Testis (tissue), 3 donors: ENCODE measurements around the gene RFX5. TPM values are rescaled to one million over a fixed set of nuclear protein-coding genes. Genes with fewer than 3 reads are reported as not detected.
"Not testable (repeated sequence)": the region's sequence is repeated elsewhere in the genome, so short reads cannot be mapped to it uniquely, and the experiment has no call there.

Source experiments
- DNase-seq: peaks from one replicate; pipeline ENCODE4 v3.0.0-alpha.2; 2019
- H3K27ac ChIP-seq, 2 donors: fragments of 200-600 bp; sonication (generic); one replicate each; pipeline ENCODE4 v1.5.1; 2019
- H3K27me3 ChIP-seq: fragments of 200-600 bp; sonication (generic); one replicate; pipeline ENCODE4 v1.5.1; 2019
- H3K36me3 ChIP-seq: fragments of 200-600 bp; sonication (generic); one replicate; pipeline ENCODE4 v1.5.1; 2017; ENCODE audit warnings: low read depth; ENCODE audit errors: missing control alignments
- H3K4me1 ChIP-seq: fragments of 200-600 bp; sonication (generic); one replicate; pipeline ENCODE4 v1.5.1; 2019
- H3K4me3 ChIP-seq, 2 donors: fragments of 200-600 bp; sonication (generic); one replicate each; pipeline ENCODE4 v1.5.1; 2017 to 2019
- H3K9me3 ChIP-seq: fragments of 200-600 bp; sonication (generic); one replicate; pipeline ENCODE4 v1.5.1; 2017
- POLR2A ChIP-seq: fragments of 450-650 bp; IDR thresholded peaks from one replicate; pipeline ENCODE4 v1.6.1; 2017; ENCODE audit warnings: antibody characterized with exemption, mild to moderate bottlenecking, moderate library complexity
- whole genome bisulfite sequencing, 2 donors: methylation state at CpG; one replicate each; pipeline ENCODE4 v1.1.5; 2018; 5-methylcytosine and 5-hydroxymethylcytosine counted together
- intact Hi-C: fragments of 100-400 bp; cut with DNase I; formaldehyde crosslinking; loops from one replicate; pipeline ENCODE4 v1.15.1; 2023; ENCODE audit warnings: low total_unique reads
- polyA plus RNA-seq: library from polyadenylated mRNA; stranded (reverse); fragments of 350-450 nt; fragmentation: Illumina TruSeq; extraction: RNeasy Lipid Tissue Mini Kit (QIAGEN cat#74804); gene quantifications from one replicate; pipeline ENCODE4 v1.2.3, GENCODE V29; 2014; ENCODE audit warnings: low read depth, low replicate concordance; ENCODE audit not compliant: insufficient read depth
- total RNA-seq, 2 donors: library from RNA; depleted of rRNA; stranded (reverse); fragments of >200 nt; gene quantifications; one replicate each; pipeline ENCODE4 v1.2.3, GENCODE V29; 2016
- TF ChIP-seq, protein P1 (sequence below), 3 experiments: fragments of 450-650 bp in 2 of 3; fragments of 200-600 bp in 1 of 3; sonication (generic) in 1 of 3; IDR thresholded peaks; one replicate each; pipeline ENCODE4 v1.5.1; 2016 to 2019; ENCODE audit warnings: antibody characterized with exemption in 3 of 3, mild to moderate bottlenecking in 2 of 3, moderate library complexity in 1 of 3

Gene RFX5
- total and polyA plus RNA-seq, 3 donors from 2014 or later = 18.8 to 43.6 (median 19.8) TPM

DNA sequence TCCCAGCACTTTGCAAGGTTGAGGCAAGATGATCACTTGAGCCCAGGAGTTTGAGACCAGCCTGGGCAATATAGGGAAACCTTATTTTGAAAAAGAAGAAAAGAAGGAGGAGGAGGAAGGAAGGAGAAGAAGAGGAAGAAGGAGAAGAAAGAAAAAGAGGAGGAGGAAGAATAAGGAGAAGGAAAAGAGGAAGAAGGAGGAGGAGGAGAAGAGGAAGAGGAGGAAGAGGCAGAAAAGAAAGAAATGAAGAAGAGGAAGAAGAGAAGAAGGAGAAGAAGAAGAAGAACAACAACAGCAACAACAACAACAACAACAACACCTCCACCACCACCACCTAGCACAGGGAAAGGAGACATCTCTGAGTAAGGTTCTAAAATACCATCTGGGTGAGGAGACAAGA is 14.8 kb upstream of the RFX5 start:
- no peaks in the 10 kb centered on the region for H3K36me3 ChIP-seq
- no peak for TF ChIP-seq POLR2A
- TF ChIP-seq, protein P1, sequence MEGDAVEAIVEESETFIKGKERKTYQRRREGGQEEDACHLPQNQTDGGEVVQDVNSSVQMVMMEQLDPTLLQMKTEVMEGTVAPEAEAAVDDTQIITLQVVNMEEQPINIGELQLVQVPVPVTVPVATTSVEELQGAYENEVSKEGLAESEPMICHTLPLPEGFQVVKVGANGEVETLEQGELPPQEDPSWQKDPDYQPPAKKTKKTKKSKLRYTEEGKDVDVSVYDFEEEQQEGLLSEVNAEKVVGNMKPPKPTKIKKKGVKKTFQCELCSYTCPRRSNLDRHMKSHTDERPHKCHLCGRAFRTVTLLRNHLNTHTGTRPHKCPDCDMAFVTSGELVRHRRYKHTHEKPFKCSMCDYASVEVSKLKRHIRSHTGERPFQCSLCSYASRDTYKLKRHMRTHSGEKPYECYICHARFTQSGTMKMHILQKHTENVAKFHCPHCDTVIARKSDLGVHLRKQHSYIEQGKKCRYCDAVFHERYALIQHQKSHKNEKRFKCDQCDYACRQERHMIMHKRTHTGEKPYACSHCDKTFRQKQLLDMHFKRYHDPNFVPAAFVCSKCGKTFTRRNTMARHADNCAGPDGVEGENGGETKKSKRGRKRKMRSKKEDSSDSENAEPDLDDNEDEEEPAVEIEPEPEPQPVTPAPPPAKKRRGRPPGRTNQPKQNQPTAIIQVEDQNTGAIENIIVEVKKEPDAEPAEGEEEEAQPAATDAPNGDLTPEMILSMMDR (IDR thresholded peaks at IDR 0.05) = no peak
- no peak overlapping the region for H3K4me3 ChIP-seq
- no peak overlapping the region for H3K27ac ChIP-seq
- no peak for DNase-seq
- no peaks in the 10 kb centered on the region for H3K9me3 ChIP-seq
- H3K27me3 ChIP-seq = no peaks in the 10 kb centered on the region
- H3K4me1 ChIP-seq = no peaks in the 10 kb centered on the region
- intact Hi-C loops = no loop called here

DNA sequence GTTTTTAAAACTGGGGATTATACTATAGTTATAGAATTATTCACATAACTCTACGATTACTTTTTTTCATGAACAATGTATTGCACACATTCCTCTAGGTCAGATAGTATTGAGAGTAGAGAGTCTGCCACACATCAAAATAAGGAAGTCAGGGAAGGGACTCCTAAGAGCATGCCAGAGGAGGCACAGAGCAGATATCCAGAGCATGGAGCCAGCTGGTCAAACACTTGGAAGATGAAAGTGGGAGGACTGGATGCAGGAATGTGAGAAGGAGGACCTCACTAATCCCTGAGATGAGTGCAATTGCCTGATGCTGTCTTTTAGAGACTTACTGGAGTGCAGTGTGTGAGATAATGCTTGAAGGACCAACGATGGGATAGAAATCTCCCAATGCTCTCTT is 9.6 kb upstream of the RFX5 start:
- Histone ChIP-seq H3K27ac (no peak overlapping the region), H3K36me3 (no peaks in the 10 kb centered on the region), H3K27me3 (no peaks in the 10 kb centered on the region), H3K4me3 (no peak overlapping the region), H3K4me1 (no peaks in the 10 kb centered on the region), H3K9me3 (no peaks in the 10 kb centered on the region)
- intact Hi-C loops = no loop called here
- no peak for DNase-seq
- TF ChIP-seq, protein P1 (IDR thresholded peaks at IDR 0.05) = no peak
- no peak for TF ChIP-seq POLR2A
- 55 to 64% methylated on average over 2 of the region's 2 CpGs for whole genome bisulfite sequencing, 2 donors

DNA sequence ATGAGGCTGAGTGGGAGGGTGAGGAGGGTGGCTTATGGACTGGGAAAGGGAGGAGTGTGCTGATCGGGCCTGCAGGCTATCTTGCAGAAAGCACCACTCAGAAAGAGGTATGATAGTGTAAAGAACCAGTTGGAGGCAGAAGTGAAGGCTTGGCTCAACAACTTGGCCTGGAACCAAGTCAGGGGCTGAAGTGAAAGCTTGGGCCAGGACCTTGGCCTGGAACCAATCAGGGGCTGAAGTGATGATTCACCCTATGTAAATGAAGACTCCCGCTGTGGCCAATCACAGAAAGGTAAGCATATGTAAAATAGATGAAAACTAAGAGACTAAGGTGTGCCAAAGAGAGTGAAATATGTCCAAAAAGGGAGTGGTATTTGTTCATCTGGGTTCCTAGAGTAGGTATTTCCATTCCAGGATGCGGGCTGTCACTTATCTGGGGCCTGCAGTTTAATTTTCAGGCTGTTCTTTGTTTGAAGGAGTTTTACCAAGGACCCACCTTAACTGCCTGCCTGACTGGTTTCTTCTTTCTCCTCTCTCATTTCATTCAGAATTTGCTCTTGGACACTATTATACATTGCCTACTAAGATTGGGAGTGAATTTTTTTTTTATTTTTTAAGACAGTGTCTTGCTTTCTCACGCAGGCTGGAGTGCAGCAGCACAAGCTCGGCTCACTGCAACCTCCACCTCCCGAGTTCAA is 5.1 kb upstream of the RFX5 start:
- intact Hi-C loops = no loop called here
- Histone ChIP-seq H3K4me1 (peaks cover 5% of the 10 kb centered on the region), H3K9me3 (no peaks in the 10 kb centered on the region), H3K27ac (no peak overlapping the region), H3K4me3 (no peak overlapping the region), H3K36me3 (no peaks in the 10 kb centered on the region), H3K27me3 (no peaks in the 10 kb centered on the region)
- no peak for TF ChIP-seq POLR2A
- TF ChIP-seq, protein P1 (IDR thresholded peaks at IDR 0.05) = no peak
- DNase-seq = no peak
- WGBS, 2 donors = 83 to 91% methylated on average over 6 of the region's 6 CpGs

DNA sequence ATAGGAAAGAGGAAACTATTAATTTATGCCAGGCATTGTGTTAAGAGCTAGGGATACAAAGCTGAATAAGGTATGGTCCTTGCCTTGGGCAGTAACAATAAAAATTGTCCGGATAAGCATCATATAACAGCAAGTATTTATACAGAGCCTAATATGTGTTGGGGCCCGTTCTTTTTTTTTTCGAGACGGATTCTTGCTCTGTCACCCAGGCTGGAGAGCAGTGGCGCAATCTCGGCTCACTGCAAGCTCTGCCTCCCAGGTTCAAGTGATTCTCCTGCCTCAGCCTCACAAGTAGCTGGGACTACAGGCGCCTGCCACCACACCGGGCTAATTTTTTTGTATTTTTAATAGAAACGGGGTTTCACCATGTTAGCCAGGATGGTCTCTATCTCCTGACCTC is 3.3 kb upstream of the RFX5 start:
- H3K9me3 ChIP-seq, DNase-seq, H3K27me3 ChIP-seq, H3K4me3 ChIP-seq, intact Hi-C loops, H3K36me3 ChIP-seq, H3K27ac ChIP-seq: not testable (repeated sequence)
- 92 to 94% methylated on average over 9 of the region's 9 CpGs for WGBS, 2 donors
- H3K4me1 ChIP-seq = peaks cover 15% of the 10 kb centered on the region

DNA sequence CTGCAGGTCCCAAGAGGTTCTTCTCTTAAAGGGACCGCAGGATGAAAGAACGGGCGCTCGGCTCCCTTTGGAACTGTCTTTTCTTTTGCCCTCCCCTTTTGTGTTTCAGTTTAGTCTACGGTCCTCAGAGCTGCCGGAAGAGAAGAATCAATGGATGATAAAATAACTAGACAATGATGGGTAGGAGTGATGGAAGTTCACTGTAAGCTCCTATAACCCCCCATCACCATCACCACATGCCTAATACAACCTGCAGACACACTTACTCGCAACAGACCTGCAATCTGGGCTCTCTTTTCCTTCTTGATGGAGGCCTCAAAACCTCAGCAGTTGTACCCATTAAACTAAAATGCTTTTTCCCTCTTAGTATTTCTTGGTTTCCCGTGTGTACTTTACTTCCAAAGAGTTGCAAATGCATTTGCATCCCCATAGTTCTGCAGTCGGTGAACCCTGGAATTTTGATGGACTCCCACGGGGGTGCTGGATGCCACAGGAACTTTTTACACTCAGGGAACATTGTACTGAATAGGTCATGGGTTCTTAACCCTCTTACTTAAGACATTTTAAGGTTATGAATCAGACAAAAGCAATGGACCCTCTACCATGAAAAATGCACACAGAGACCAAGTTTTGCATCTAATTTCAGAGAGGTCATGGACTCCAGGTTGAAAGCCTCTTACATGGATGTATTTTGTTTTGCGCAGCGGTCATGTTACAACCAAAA is 633 bp upstream of the RFX5 start:
- Histone ChIP-seq H3K4me3 (peak overlapping the region; percentile 58 to 73), H3K27ac (peak overlapping the region; percentile 29 to 81), H3K36me3 (no peaks in the 10 kb centered on the region), H3K9me3 (no peaks in the 10 kb centered on the region), H3K4me1 (peaks cover 15% of the 10 kb centered on the region), H3K27me3 (no peaks in the 10 kb centered on the region)
- intact Hi-C loops = loop anchor here (5.0 kb wide), 1 partner anchor 155 kb away; the partner anchor contains the start of gene VPS72
- 23% methylated on average over 12 of the region's 12 CpGs for WGBS, 2 donors
- no peak for DNase-seq
- TF ChIP-seq, protein P1 (IDR thresholded peaks at IDR 0.05) = no peak
- TF ChIP-seq POLR2A = no peak
